CD14-positive monocyte (primary cell): ENCODE results near the gene MFSD2B. TPM values are rescaled to one million over a fixed set of nuclear protein-coding genes. Genes with fewer than 3 reads are reported as not detected.

Experiments
- DNase-seq, 3 donors: peaks; one replicate each; pipeline ENCODE4 v3.0.0-alpha.2; 2011 to 2022
- H2AFZ ChIP-seq: 2 replicates; pipeline ENCODE4 v1.6.0; 2012; ENCODE audit warnings: mild to moderate bottlenecking, low read depth, low read length, inconsistent platforms; ENCODE audit not compliant: insufficient read depth, poor library complexity, severe bottlenecking
- H3K27ac ChIP-seq, 2 donors: 1 replicate in 1 of 2; 2 replicates in 1 of 2; pipeline ENCODE4 v1.5.1; 2012 to 2013; ENCODE audit warnings: low read length in 2 of 2, control low read depth in 1 of 2, inconsistent platforms in 1 of 2, low read depth in 1 of 2, mild to moderate bottlenecking in 1 of 2
- H3K27me3 ChIP-seq, 2 donors: one replicate each; pipeline versions ENCODE4 v1.6.0 to v1.6.1; 2011 to 2013; ENCODE audit warnings: low read length in 2 of 2; ENCODE audit not compliant: control insufficient read depth in 2 of 2, insufficient read depth in 2 of 2
- H3K36me3 ChIP-seq, 2 donors: replicated peaks in 1 of 2; 1 replicate in 1 of 2; 2 replicates in 1 of 2; pipeline versions ENCODE4 v1.5.1 to v1.6.1; 2012 to 2013; ENCODE audit warnings: low read length in 2 of 2, control low read depth in 1 of 2, inconsistent platforms in 1 of 2, mild to moderate bottlenecking in 1 of 2; ENCODE audit not compliant: insufficient read depth in 2 of 2, control insufficient read depth in 1 of 2
- H3K4me1 ChIP-seq, 2 donors: 1 replicate in 1 of 2; 2 replicates in 1 of 2; pipeline versions ENCODE4 v1.5.1 to v1.6.1; 2012 to 2013; ENCODE audit warnings: low read length in 2 of 2, control low read depth in 1 of 2, inconsistent platforms in 1 of 2, mild to moderate bottlenecking in 1 of 2, moderate library complexity in 1 of 2; ENCODE audit not compliant: insufficient read depth in 2 of 2, control insufficient read depth in 1 of 2
- H3K4me2 ChIP-seq: replicated peaks from 2 replicates; pipeline ENCODE3; 2012; ENCODE audit warnings: low read length, moderate library complexity, mild to moderate bottlenecking; ENCODE audit not compliant: poor library complexity, severe bottlenecking; ENCODE audit errors: extremely low read depth
- H3K4me3 ChIP-seq, 3 experiments: fragments of 200-600 bp in 1 of 3; sonication (generic) in 1 of 3; replicated peaks in 1 of 3; 1 replicate in 2 of 3; 2 replicates in 1 of 3; pipeline ENCODE4 v1.5.1; 2011 to 2013; ENCODE audit warnings: low read length in 3 of 3, mild to moderate bottlenecking in 3 of 3, control low read depth in 2 of 3, low read depth in 2 of 3, inconsistent platforms in 1 of 3, moderate library complexity in 1 of 3
- H3K79me2 ChIP-seq: 2 replicates; pipeline ENCODE4 v1.6.0; 2012; ENCODE audit warnings: mild to moderate bottlenecking, control low read depth, inconsistent platforms, low read length, moderate library complexity; ENCODE audit not compliant: insufficient read depth
- H3K9ac ChIP-seq: 2 replicates; pipeline ENCODE4 v1.6.0; 2017; ENCODE audit warnings: low read length, mild to moderate bottlenecking; ENCODE audit not compliant: insufficient read depth, poor library complexity, severe bottlenecking
- H3K9me3 ChIP-seq, 2 donors: replicated peaks in 1 of 2; 1 replicate in 1 of 2; 2 replicates in 1 of 2; pipeline versions ENCODE4 v1.5.1 to v1.6.1; 2012 to 2013; ENCODE audit warnings: low read length in 2 of 2, control low read depth in 1 of 2; ENCODE audit not compliant: control insufficient read depth in 1 of 2, insufficient read depth in 1 of 2
- H4K20me1 ChIP-seq: 2 replicates; pipeline ENCODE4 v1.6.0; 2012; ENCODE audit warnings: mild to moderate bottlenecking, low read length, control low read depth, moderate library complexity; ENCODE audit not compliant: insufficient read depth
- H3K27ac Mint-ChIP-seq, 7 donors: one replicate each; pipeline ENCODE4 v1.8.0; 2020; ENCODE audit warnings: mild to moderate bottlenecking in 7 of 7, mixed read lengths in 7 of 7, moderate library complexity in 6 of 7, inconsistent platforms in 2 of 7
- H3K27me3 Mint-ChIP-seq, 3 donors: one replicate each; pipeline ENCODE4 v1.8.0; 2021 to 2022; ENCODE audit warnings: low read depth in 3 of 3, mild to moderate bottlenecking in 3 of 3, mixed read lengths in 3 of 3, moderate library complexity in 3 of 3, inconsistent platforms in 1 of 3
- H3K36me3 Mint-ChIP-seq, 2 donors: one replicate each; pipeline ENCODE4 v1.8.0; 2020; ENCODE audit warnings: mixed read lengths in 2 of 2, inconsistent platforms in 1 of 2, mild to moderate bottlenecking in 1 of 2
- H3K4me1 Mint-ChIP-seq: one replicate; pipeline ENCODE4 v1.8.0; 2020; ENCODE audit warnings: mild to moderate bottlenecking, mixed read lengths
- H3K4me3 Mint-ChIP-seq, 2 donors: one replicate each; pipeline ENCODE4 v1.8.0; 2020; ENCODE audit warnings: mild to moderate bottlenecking in 2 of 2, mixed read lengths in 2 of 2, moderate library complexity in 1 of 2
- H3K9me3 Mint-ChIP-seq, 7 donors: one replicate each; pipeline ENCODE4 v1.8.0; 2020 to 2022; ENCODE audit warnings: mixed read lengths in 7 of 7, mild to moderate bottlenecking in 6 of 7, moderate library complexity in 6 of 7, inconsistent platforms in 2 of 7
- WGBS: methylation state at CpG from one replicate; pipeline ENCODE4 v1.1.5; 2013; ENCODE audit warnings: missing lambda C conversion rate; ENCODE audit not compliant: insufficient coverage; 5-methylcytosine and 5-hydroxymethylcytosine counted together
- intact Hi-C, 2 donors: fragments of 100-400 bp; cut with micrococcal nuclease; formaldehyde crosslinking; loops; one replicate each; pipeline versions ENCODE4 v1.15.0 to v1.15.1; 2023
- polyA minus RNA-seq: library from RNA; depleted of rRNA, polyadenylated mRNA; stranded (reverse); fragments of >200 nt; gene quantifications from 2 replicates; pipeline ENCODE4 v1.2.3, GENCODE V29; 2012
- polyA plus RNA-seq, 3 donors: library from polyadenylated mRNA; depleted of rRNA in 1 of 3; unstranded in 2 of 3; stranded (reverse) in 1 of 3; fragments of 300-500 nt in 2 of 3; fragments of >200 nt in 1 of 3; fragmentation: Illumina TruSeq in 2 of 3; gene quantifications; 1 replicate in 2 of 3; 2 replicates in 1 of 3; pipeline ENCODE4 v1.2.3, GENCODE V29; 2012 to 2021
- total RNA-seq, 12 experiments: library from RNA in 1 of 12; stranded (reverse) in 1 of 12; fragments of 120-200 nt in 1 of 12; gene quantifications; one replicate each; pipeline ENCODE4 v1.2.4 and lab custom pipeline; 2013 to 2026; ENCODE audit warnings: mixed read lengths in 6 of 12, inconsistent platforms in 1 of 12
- TF ChIP-seq, protein P1 (sequence below): fragments of 200-600 bp; IDR thresholded peaks from one replicate; pipeline ENCODE4 v1.8.0; 2022; ENCODE audit warnings: antibody characterized with exemption, mild to moderate bottlenecking

MFSD2B gene, protein sequence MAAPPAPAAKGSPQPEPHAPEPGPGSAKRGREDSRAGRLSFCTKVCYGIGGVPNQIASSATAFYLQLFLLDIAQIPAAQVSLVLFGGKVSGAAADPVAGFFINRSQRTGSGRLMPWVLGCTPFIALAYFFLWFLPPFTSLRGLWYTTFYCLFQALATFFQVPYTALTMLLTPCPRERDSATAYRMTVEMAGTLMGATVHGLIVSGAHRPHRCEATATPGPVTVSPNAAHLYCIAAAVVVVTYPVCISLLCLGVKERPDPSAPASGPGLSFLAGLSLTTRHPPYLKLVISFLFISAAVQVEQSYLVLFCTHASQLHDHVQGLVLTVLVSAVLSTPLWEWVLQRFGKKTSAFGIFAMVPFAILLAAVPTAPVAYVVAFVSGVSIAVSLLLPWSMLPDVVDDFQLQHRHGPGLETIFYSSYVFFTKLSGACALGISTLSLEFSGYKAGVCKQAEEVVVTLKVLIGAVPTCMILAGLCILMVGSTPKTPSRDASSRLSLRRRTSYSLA
- total RNA-seq (2013) = 0.04 TPM
- polyA plus RNA-seq = under 1 TPM in 2 of 3 donors, not detected in 1; 0.03 to 0.46 TPM
- polyA minus RNA-seq = 0.08 TPM in 1 of 2 replicates, not detected in the other
- total RNA-seq (lab: John Stamatoyannopoulos, UW) = 0 to 1.2 (median 0.13) reads per million in 11 experiments

DNA sequence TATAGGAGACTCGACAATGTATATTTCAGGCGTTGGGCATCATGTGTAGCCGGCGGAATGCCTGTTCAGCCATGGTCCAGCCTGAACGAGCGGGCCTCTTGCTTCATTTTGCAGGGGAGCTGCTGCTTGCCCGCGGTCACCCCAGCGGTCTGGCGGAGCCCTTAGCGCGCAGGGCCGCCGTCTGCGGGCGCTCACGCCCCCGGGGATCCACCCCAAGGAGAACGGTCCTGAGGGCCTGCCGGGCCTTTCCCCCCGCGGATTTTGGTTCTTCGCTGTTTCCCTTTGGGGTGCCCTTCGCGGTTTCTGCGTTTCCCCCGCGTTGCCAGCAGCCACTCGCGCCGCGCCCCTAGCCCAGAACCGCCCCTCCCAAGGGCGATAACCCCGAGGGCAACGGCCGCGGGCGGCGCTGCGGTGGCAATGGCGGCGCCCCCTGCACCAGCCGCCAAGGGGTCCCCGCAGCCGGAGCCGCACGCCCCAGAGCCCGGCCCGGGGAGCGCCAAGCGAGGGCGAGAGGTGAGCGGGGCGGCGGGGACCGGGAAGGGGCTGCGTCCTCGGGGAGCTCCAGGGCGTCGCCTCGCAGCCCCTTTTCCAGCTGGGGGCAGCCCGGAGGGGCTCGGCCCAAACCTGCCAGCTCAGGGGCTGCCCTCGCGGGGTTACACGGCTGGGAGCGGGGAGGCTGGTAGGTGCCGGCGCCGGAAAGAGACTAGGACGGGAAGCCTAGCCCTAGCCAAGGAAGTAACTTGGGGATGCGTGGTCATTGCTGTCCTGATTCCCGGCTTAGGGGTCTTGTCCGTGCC, at the start of gene MFSD2B:
TSS of gene MFSD2B (plus strand) at position 406 of the 797 bp plus-strand sequence. CDS start at position 418, 12 bp downstream.
- Histone ChIP-seq H3K79me2 (no peaks in the 10 kb centered on the region), H3K4me2 (peak within 1 kb of the TSS; percentile 65), H4K20me1 (no peaks in the 10 kb centered on the region), H3K9me3 (peaks cover 0 to 11% of the 10 kb centered on the region in 2 donors), H3K9ac (peak within 1 kb of the TSS; percentile 47), H3K27ac (no peak within 1 kb of the TSS), H3K27me3 (peaks cover 26 to 40% of the 10 kb centered on the region in 2 donors), H3K4me3 (peak within 1 kb of the TSS in 1 of 3 experiments; percentile 54), H3K36me3 (no peaks in the 10 kb centered on the region), H3K4me1 (peaks cover 9 to 14% of the 10 kb centered on the region in 2 donors), H2AFZ (peak within 1 kb of the TSS; percentile 35)
- intact Hi-C loops = no loop called here
- peaks cover 37 to 52% (median 51%) of the 10 kb centered on the region in 3 donors for H3K27me3 Mint-ChIP-seq
- peaks cover 11% of the 10 kb centered on the region for H3K4me1 Mint-ChIP-seq
- 2% methylated on average over 74 of the region's 75 CpGs for WGBS
- DNase-seq = no peak
- no peak within 1 kb of the TSS for H3K27ac Mint-ChIP-seq
- peaks cover 0 to 8% of the 10 kb centered on the region in 2 donors for H3K36me3 Mint-ChIP-seq
- peak within 1 kb of the TSS; percentile 20 to 77 for H3K4me3 Mint-ChIP-seq
- peaks cover 0 to 17% (median 2%) of the 10 kb centered on the region in 7 donors for H3K9me3 Mint-ChIP-seq
- TF ChIP-seq, protein P1, sequence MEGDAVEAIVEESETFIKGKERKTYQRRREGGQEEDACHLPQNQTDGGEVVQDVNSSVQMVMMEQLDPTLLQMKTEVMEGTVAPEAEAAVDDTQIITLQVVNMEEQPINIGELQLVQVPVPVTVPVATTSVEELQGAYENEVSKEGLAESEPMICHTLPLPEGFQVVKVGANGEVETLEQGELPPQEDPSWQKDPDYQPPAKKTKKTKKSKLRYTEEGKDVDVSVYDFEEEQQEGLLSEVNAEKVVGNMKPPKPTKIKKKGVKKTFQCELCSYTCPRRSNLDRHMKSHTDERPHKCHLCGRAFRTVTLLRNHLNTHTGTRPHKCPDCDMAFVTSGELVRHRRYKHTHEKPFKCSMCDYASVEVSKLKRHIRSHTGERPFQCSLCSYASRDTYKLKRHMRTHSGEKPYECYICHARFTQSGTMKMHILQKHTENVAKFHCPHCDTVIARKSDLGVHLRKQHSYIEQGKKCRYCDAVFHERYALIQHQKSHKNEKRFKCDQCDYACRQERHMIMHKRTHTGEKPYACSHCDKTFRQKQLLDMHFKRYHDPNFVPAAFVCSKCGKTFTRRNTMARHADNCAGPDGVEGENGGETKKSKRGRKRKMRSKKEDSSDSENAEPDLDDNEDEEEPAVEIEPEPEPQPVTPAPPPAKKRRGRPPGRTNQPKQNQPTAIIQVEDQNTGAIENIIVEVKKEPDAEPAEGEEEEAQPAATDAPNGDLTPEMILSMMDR = no peak

DNA sequence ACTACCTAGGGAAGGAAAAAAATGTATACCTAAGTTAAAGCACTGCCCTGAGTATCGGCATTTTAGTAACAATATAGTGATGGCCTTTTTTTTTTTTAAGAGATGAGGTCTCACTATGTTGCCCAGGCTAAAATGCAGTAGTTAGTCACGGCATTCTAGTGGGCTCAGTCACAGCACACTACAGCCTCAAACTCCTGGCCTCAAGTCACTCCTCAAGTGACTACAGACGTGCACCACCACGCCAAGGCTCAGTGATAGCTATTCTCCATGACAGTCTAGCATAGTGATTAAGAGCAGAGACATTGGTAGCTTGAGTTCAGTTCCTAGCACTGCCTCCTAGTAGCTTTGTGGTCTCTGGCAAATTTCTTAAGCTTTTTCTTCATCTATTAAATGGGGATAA, 42.0 kb upstream of the MFSD2B start:
- intact Hi-C loops = no loop called here
- Histone ChIP-seq H3K27me3 (no peaks in the 10 kb centered on the region), H3K4me1 (no peaks in the 10 kb centered on the region), H2AFZ (no peak overlapping the region), H3K4me2 (no peak overlapping the region), H4K20me1 (no peaks in the 10 kb centered on the region), H3K9ac (no peak overlapping the region), H3K79me2 (no peaks in the 10 kb centered on the region), H3K36me3 (peaks cover 9 to 29% of the 10 kb centered on the region in 2 donors), H3K9me3 (no peaks in the 10 kb centered on the region), H3K27ac (no peak overlapping the region), H3K4me3 (no peak overlapping the region)
- no peaks in the 10 kb centered on the region for H3K27me3 Mint-ChIP-seq
- DNase-seq = no peak
- H3K36me3 Mint-ChIP-seq = peaks cover 10 to 29% of the 10 kb centered on the region in 2 donors
- WGBS = 100% methylated on average over 1 of the region's 4 CpGs
- H3K4me3 Mint-ChIP-seq = no peak overlapping the region
- TF ChIP-seq, protein P1 = no peak
- peaks cover 0 to 4% (median 0%) of the 10 kb centered on the region in 7 donors for H3K9me3 Mint-ChIP-seq
- H3K4me1 Mint-ChIP-seq = no peaks in the 10 kb centered on the region
- no peak overlapping the region for H3K27ac Mint-ChIP-seq
